Heart right ventricle (tissue), 16 donors: ENCODE data around the gene EYA3. TPM values are rescaled to one million over a fixed set of nuclear protein-coding genes. Genes with fewer than 3 reads are reported as not detected.

ENCODE experiments used
- ATAC-seq, 8 donors: fragments of 200-7000 bp; cut with Tn5 transposase; one replicate each; pipeline ENCODE4 v1.9.1; 2020; ENCODE audit warnings: mild to moderate bottlenecking in 8 of 8, moderate library complexity in 8 of 8, moderate number of reproducible peaks in 1 of 8
- DNase-seq, 2 donors: peaks; one replicate each; pipeline ENCODE4 v3.0.0-alpha.2; 2020
- H3K27ac ChIP-seq, 10 donors: fragments of 200-600 bp; sonication (generic) in 2 of 10; one replicate each; pipeline versions ENCODE4 v1.5.0 to v1.8.0; 2020 to 2022; ENCODE audit warnings: mild to moderate bottlenecking in 3 of 10
- H3K27me3 ChIP-seq, 7 donors: fragments of 200-600 bp; one replicate each; pipeline ENCODE4 v1.8.0; 2021 to 2022; ENCODE audit warnings: mild to moderate bottlenecking in 2 of 7
- H3K36me3 ChIP-seq, 9 donors: fragments of 200-600 bp; sonication (generic) in 1 of 9; one replicate each; pipeline versions ENCODE4 v1.5.0 to v1.8.0; 2020 to 2022; ENCODE audit warnings: mild to moderate bottlenecking in 2 of 9
- H3K4me1 ChIP-seq, 9 donors: fragments of 200-600 bp; sonication (generic) in 1 of 9; one replicate each; pipeline versions ENCODE4 v1.5.0 to v1.8.0; 2020 to 2022; ENCODE audit warnings: mild to moderate bottlenecking in 4 of 9
- H3K4me3 ChIP-seq, 10 donors: fragments of 200-600 bp; sonication (generic) in 2 of 10; one replicate each; pipeline versions ENCODE4 v1.5.0 to v1.8.0; 2020 to 2022; ENCODE audit warnings: mild to moderate bottlenecking in 7 of 10, moderate library complexity in 2 of 10
- H3K9me3 ChIP-seq, 11 donors: fragments of 200-600 bp in 10 of 11; sonication (generic) in 2 of 11; one replicate each; pipeline versions ENCODE4 v1.5.0 to v1.8.0; 2013 to 2022; ENCODE audit warnings: mild to moderate bottlenecking in 2 of 11, control low read depth in 1 of 11, moderate library complexity in 1 of 11
- WGBS, 2 donors: extraction: QIAGEN DNeasy Blood & Tissue Kit; methylation state at CpG; one replicate each; pipeline ENCODE4 v1.1.7; 2013; ENCODE audit warnings: inconsistent platforms in 1 of 2; 5-methylcytosine and 5-hydroxymethylcytosine counted together
- intact Hi-C, 10 donors: fragments of 100-400 bp; cut with DNase I; formaldehyde crosslinking; loops; one replicate each; pipeline versions ENCODE4 v1.11.1 to v1.14.2; 2022
- polyA plus RNA-seq, 2 donors: library from polyadenylated mRNA; stranded (reverse); fragments of 200-250 nt; gene quantifications; one replicate each; pipeline ENCODE4 v1.2.3, GENCODE V29; 2013
- total RNA-seq, 10 donors: library from RNA; stranded (reverse); fragmentation: NEBNext Ultra II Directional in 3 of 10; extraction: Animal tissue kit (Norgen Biotek cat#: 25700) in 3 of 10; gene quantifications; one replicate each; pipeline versions ENCODE4 v1.2.1 to v1.2.4, GENCODE V29; 2021 to 2023
- TF ChIP-seq, protein P1 (sequence below), 9 donors: fragments of 200-600 bp; sonication (generic) in 2 of 9; IDR thresholded peaks; one replicate each; pipeline versions ENCODE4 v1.5.0 to v1.8.0; 2021 to 2022; ENCODE audit warnings: antibody characterized with exemption in 9 of 9, mild to moderate bottlenecking in 5 of 9, moderate library complexity in 1 of 9
- donor health status: Arrhythmogenic right ventricular cardiomyopathy.
- donor health status: ischemic (EF 13 %, LVEDD 7.1; RV severe dilation, severe dysfunction).
- donor health status: healthy with polysubstance abuse.
- donor health status: DM: no; HTN: yes; CAD: no.
- donor health status: DM: no; HTN: no; CAD: no.
- donor health status: ischemic (EF 25% LVEDD 6.9; RV normal size, moderate dysfunction).
- donor health status: ischemic (EF 25% LVEDD 5.7; RV mildly dilated, moderate dysfunction).
- donor health status: healthy.
- donor health status: DM: yes; HTN: yes; CAD: no.
- donor health status: Ischemic cardiomyopathy.
- donor health status: ischemic (EF 35%, LVEDD 5.7; RV mildly dilated, moderate dysfunction).
- donor health status: nonischemic (EF 11% LVEDD 7.7; RV severe dilation, severe dysfunction).
- donor health status: DM: yes; HTN: yes; CAD: no.
- donor health status: PGD.
- donor health status: ischemic (EF 29% LVEDD 5.4; RV normal size, mild dysfunction).
- donor health status: nonischemic (EF 23%, LVEDD 6.1; RV moderate dilation, normal function).

Gene EYA3
- total and polyA plus RNA-seq, 12 donors, result 3.6 to 22.1 (median 17.3) TPM

GRCh38 chr1:28046716-28047115, 41.7 kb downstream of the EYA3 start:
- Histone ChIP-seq H3K9me3 (no peaks in the 10 kb centered on the region), H3K36me3 (peaks cover 0 to 69% (median 14%) of the 10 kb centered on the region in 9 donors), H3K4me3 (no peak overlapping the region), H3K27me3 (no peaks in the 10 kb centered on the region), H3K4me1 (no peaks in the 10 kb centered on the region), H3K27ac (no peak overlapping the region)
- DNase-seq (no peak), ATAC-seq (no peak)
- TF ChIP-seq, protein P1, sequence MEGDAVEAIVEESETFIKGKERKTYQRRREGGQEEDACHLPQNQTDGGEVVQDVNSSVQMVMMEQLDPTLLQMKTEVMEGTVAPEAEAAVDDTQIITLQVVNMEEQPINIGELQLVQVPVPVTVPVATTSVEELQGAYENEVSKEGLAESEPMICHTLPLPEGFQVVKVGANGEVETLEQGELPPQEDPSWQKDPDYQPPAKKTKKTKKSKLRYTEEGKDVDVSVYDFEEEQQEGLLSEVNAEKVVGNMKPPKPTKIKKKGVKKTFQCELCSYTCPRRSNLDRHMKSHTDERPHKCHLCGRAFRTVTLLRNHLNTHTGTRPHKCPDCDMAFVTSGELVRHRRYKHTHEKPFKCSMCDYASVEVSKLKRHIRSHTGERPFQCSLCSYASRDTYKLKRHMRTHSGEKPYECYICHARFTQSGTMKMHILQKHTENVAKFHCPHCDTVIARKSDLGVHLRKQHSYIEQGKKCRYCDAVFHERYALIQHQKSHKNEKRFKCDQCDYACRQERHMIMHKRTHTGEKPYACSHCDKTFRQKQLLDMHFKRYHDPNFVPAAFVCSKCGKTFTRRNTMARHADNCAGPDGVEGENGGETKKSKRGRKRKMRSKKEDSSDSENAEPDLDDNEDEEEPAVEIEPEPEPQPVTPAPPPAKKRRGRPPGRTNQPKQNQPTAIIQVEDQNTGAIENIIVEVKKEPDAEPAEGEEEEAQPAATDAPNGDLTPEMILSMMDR (IDR thresholded peaks at IDR 0.05), result no peak
- 95 to 98% methylated on average over 4 of the region's 4 CpGs for WGBS, 2 donors
- intact Hi-C loops, result no loop called here

DNA sequence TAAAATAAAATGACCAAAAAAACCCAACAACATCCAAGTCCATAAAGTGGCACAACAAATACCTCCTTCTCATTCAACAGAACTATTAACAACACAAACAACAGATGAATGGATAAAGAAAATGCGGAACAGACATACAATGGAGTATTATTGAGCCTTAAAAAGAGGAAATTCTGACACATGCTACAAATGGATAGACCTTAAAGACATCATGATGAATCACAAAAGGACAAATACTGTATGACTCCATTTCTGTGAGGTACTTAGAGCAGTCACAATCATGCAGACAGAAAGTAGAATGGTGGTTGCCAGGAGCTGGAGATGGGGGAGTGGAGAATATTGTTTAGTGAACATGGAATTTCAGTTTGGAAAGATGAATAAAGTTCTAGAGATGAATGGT, 42.6 kb downstream of the EYA3 start:
- TF ChIP-seq, protein P1 (IDR thresholded peaks at IDR 0.05), result no peak
- Histone ChIP-seq H3K4me3 (no peak overlapping the region), H3K27me3 (no peaks in the 10 kb centered on the region), H3K27ac (no peak overlapping the region), H3K36me3 (peaks cover 0 to 72% (median 16%) of the 10 kb centered on the region in 9 donors), H3K4me1 (no peaks in the 10 kb centered on the region), H3K9me3 (no peaks in the 10 kb centered on the region)
- ATAC-seq (no peak), DNase-seq (no peak)
- intact Hi-C loops, result no loop called here
- WGBS, 2 donors, result 91 to 93% methylated on average over 1 of the region's 1 CpG

DNA sequence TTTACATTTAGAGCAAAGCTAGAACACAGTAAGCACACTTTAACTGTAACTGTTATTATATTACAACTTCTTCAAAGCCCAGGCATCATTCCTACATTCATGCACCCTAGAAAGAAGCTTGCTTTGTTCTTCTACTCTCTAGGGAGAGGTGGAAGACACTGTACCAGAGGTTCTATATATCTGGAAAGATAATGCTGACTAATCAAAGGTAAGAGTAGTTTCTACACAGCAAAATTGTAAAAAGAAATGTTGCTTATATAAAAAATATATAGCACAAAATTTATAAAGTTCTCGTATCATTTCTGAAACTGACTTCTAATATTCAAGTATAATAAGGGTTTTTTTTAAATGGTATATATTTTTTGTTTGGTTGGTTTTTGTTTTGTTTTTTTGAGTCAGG, 44.0 kb downstream of the EYA3 start:
- intact Hi-C loops, result no loop called here
- Histone ChIP-seq H3K27me3 (no peaks in the 10 kb centered on the region), H3K4me3 (no peak overlapping the region), H3K4me1 (no peaks in the 10 kb centered on the region), H3K36me3 (peaks cover 0 to 82% (median 19%) of the 10 kb centered on the region in 9 donors), H3K9me3 (no peaks in the 10 kb centered on the region), H3K27ac (no peak overlapping the region)
- DNase-seq (no peak), ATAC-seq (no peak)
- WGBS, 2 donors, result 97 to 98% methylated on average over 1 of the region's 1 CpG
- TF ChIP-seq, protein P1 (IDR thresholded peaks at IDR 0.05), result no peak

GRCh38 chr1:28039341-28039740, 49.1 kb downstream of the EYA3 start:
- Histone ChIP-seq H3K9me3 (no peaks in the 10 kb centered on the region), H3K4me3 (no peak overlapping the region), H3K27me3 (no peaks in the 10 kb centered on the region), H3K36me3 (peaks cover 0 to 82% (median 12%) of the 10 kb centered on the region in 9 donors), H3K27ac (no peak overlapping the region), H3K4me1 (no peaks in the 10 kb centered on the region)
- TF ChIP-seq, protein P1 (IDR thresholded peaks at IDR 0.05), result no peak
- no peak for ATAC-seq
- intact Hi-C loops, result loop anchor here in 2 of 10 donors (5.0 to 10.0 kb wide), 2 partner anchors 165 to 173 kb away; no protein-coding TSS in a partner anchor
- DNase-seq, result no peak
- 57 to 67% methylated on average over 2 of the region's 2 CpGs for WGBS, 2 donors
